Measurements from ENCODE around the gene CTBP2.

The CTBP2 gene

DNA sequence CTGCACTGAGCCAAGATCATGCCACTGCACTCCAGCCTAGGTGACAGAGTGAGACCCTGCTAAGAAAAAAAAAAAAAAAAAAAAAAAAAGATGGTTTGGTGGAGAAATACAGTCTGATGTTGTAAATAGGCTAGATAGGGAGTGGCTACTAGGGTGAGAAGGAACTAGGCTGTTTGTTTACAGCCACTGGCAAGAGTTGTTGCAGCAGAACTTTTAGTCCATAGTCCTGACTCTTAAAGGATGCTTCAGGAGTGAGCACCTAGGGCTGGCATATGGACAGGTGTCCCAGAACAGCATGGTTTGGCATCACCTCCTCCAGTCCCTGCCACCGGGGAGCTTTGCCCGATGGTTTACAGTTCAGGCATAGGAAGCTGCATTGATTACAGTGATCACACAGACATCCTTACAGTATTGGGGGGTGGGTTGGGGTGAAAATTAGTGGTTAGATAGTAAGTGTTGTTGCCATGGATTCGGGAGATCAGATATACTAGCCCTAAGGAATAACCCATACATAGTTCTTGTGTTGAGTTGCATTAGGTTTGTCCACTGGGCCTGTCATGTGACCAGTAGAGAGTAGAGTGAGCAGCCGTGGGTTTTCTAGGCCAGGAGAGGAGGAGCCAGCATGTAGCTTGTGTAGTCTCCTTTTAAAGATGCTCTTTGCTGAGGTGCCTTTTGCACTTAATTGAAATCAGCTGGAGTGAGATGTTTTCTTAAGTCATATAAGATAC, 182.6 kb downstream of the CTBP2 start:
- Histone ChIP-seq H3K4me3 (ENCODE audit: insufficient read depth, low read length, poor library complexity, severe bottlenecking) (no peak overlapping the region), H3K79me2 (ENCODE audit: insufficient read depth, low read length) (peaks cover 3% of the 10 kb centered on the region; the same call in 1 of the 2 replicates), H3K4me2 (ENCODE audit: low read depth, low read length, poor library complexity, severe bottlenecking) (no peak overlapping the region), H4K20me1 (ENCODE audit: low read depth, low read length) (no peaks in the 10 kb centered on the region), H3K27ac (ENCODE audit: low read depth, low read length) (no peak overlapping the region), H3K9me3 (ENCODE audit: insufficient read depth, low read length) (no peaks in the 10 kb centered on the region), H3K36me3 (ENCODE audit: low read length) (peaks cover 7% of the 10 kb centered on the region; the same call in 1 of the 2 replicates), H2AFZ (ENCODE audit: low read depth, low read length, severe bottlenecking) (no peak overlapping the region), H3K9ac (ENCODE audit: low read length) (no peak overlapping the region), H3K9me2 (replicated peaks; ENCODE audit: insufficient read depth, low read length) (no peaks in the 10 kb centered on the region), H3K27me3 (ENCODE audit: low read length) (no peaks in the 10 kb centered on the region), H3F3A (ENCODE audit: insufficient read depth) (no peaks in the 10 kb centered on the region)
- TF ChIP-seq EZH2phosphoT487 (conservative IDR thresholded peaks at IDR 0.05; ENCODE audit: low read length), result no peak
- TF ChIP-seq, protein P1, sequence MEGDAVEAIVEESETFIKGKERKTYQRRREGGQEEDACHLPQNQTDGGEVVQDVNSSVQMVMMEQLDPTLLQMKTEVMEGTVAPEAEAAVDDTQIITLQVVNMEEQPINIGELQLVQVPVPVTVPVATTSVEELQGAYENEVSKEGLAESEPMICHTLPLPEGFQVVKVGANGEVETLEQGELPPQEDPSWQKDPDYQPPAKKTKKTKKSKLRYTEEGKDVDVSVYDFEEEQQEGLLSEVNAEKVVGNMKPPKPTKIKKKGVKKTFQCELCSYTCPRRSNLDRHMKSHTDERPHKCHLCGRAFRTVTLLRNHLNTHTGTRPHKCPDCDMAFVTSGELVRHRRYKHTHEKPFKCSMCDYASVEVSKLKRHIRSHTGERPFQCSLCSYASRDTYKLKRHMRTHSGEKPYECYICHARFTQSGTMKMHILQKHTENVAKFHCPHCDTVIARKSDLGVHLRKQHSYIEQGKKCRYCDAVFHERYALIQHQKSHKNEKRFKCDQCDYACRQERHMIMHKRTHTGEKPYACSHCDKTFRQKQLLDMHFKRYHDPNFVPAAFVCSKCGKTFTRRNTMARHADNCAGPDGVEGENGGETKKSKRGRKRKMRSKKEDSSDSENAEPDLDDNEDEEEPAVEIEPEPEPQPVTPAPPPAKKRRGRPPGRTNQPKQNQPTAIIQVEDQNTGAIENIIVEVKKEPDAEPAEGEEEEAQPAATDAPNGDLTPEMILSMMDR (IDR thresholded peaks at IDR 0.05; ENCODE audit: insufficient read depth, low read length, poor library complexity, severe bottlenecking), result no peak

DNA sequence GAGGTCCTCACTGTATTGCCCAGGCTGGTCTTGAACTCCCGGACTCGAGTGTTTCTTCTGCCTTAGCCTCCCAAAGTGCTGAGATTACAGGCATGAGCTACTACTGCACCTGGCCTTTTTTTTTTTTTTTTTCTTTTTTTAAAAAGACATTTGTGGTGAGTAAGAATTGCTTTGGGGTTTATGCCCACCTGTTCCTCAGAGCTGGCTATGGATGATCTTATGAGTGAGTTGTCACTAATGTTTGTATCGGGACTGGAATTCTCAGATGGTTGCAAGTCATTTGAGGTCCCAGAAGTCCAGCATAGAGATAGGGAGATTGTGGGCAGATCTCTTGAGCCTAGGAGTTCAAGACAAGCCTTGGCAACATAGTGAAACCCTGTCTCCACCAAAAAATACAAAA, 183.2 kb downstream of the CTBP2 start:
- H3K9me3 ChIP-seq (ENCODE audit: insufficient read depth, low read length), result no peaks in the 10 kb centered on the region
- no peak overlapping the region for H2AFZ ChIP-seq (ENCODE audit: low read depth, low read length, severe bottlenecking)
- TF ChIP-seq EZH2phosphoT487 (conservative IDR thresholded peaks at IDR 0.05; ENCODE audit: low read length), result no peak
- TF ChIP-seq, protein P1 (IDR thresholded peaks at IDR 0.05; ENCODE audit: insufficient read depth, low read length, poor library complexity, severe bottlenecking), result no peak
- H3K79me2 ChIP-seq (ENCODE audit: insufficient read depth, low read length), result peaks cover 3% of the 10 kb centered on the region; the same call in 1 of the 2 replicates
- H3K27me3 ChIP-seq (ENCODE audit: low read length), result no peaks in the 10 kb centered on the region
- H3K27ac ChIP-seq (ENCODE audit: low read depth, low read length), result no peak overlapping the region
- H3K9me2 ChIP-seq (replicated peaks; ENCODE audit: insufficient read depth, low read length), result no peaks in the 10 kb centered on the region
- no peak overlapping the region for H3K4me2 ChIP-seq (ENCODE audit: low read depth, low read length, poor library complexity, severe bottlenecking)
- H3K4me3 ChIP-seq (ENCODE audit: insufficient read depth, low read length, poor library complexity, severe bottlenecking), result no peak overlapping the region
- H3K36me3 ChIP-seq (ENCODE audit: low read length), result peaks cover 7% of the 10 kb centered on the region; the same call in 1 of the 2 replicates
- no peaks in the 10 kb centered on the region for H4K20me1 ChIP-seq (ENCODE audit: low read depth, low read length)
- H3K9ac ChIP-seq (ENCODE audit: low read length), result no peak overlapping the region
- no peaks in the 10 kb centered on the region for H3F3A ChIP-seq (ENCODE audit: insufficient read depth)

DNA sequence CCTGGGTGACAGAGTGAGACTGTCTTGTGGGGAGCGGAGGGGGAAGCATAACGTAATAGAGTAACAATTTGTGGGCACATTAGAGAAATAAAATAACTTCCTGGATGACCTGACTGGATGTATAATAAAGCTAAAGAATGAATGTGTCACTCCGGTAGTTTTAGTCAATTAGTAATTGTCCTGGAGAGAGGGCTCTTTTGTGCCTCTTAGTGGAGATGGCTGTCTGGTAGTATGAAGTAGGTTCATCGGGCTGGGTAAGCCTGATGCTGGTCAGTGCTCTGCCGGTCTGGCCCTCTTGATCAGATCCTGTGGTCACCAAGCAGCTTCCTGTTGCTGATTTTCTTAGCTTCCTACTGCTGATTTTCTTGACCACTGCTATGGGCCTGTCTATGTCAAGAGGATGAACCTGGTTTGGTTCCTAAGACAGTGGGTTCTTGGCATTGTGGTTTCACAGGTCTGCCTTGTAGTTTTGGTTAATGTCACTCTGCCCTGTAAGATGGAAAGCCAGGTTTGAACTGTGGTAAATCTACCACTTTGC, 184.3 kb downstream of the CTBP2 start:
- Histone ChIP-seq H3K9ac (ENCODE audit: low read length) (no peak overlapping the region), H3F3A (ENCODE audit: insufficient read depth) (no peaks in the 10 kb centered on the region), H3K9me2 (replicated peaks; ENCODE audit: insufficient read depth, low read length) (no peaks in the 10 kb centered on the region), H2AFZ (ENCODE audit: low read depth, low read length, severe bottlenecking) (no peak overlapping the region), H3K4me3 (ENCODE audit: insufficient read depth, low read length, poor library complexity, severe bottlenecking) (no peak overlapping the region), H4K20me1 (ENCODE audit: low read depth, low read length) (no peaks in the 10 kb centered on the region), H3K4me2 (ENCODE audit: low read depth, low read length, poor library complexity, severe bottlenecking) (no peak overlapping the region), H3K36me3 (ENCODE audit: low read length) (peaks cover 7% of the 10 kb centered on the region; the same call in 1 of the 2 replicates), H3K9me3 (ENCODE audit: insufficient read depth, low read length) (no peaks in the 10 kb centered on the region), H3K27ac (ENCODE audit: low read depth, low read length) (no peak overlapping the region), H3K27me3 (ENCODE audit: low read length) (no peaks in the 10 kb centered on the region), H3K79me2 (ENCODE audit: insufficient read depth, low read length) (peaks cover 1% of the 10 kb centered on the region; the same call in 1 of the 2 replicates)
- TF ChIP-seq EZH2phosphoT487 (conservative IDR thresholded peaks at IDR 0.05; ENCODE audit: low read length), result no peak
- TF ChIP-seq, protein P1 (IDR thresholded peaks at IDR 0.05; ENCODE audit: insufficient read depth, low read length, poor library complexity, severe bottlenecking), result no peak
